IMR-90 (cell line): Measurements from ENCODE around the gene MTX2. TPM values are rescaled to one million over a fixed set of nuclear protein-coding genes. Genes with fewer than 3 reads are reported as not detected.

Experiments
- ATAC-seq: fragments of 200-7000 bp; cut with Tn5 transposase; 2 replicates; pipeline ENCODE4 v1.9.1; 2020; ENCODE audit warnings: low read depth, mild to moderate bottlenecking, moderate library complexity
- BruUV-seq: library from RNA; stranded (reverse); fragments of 400-500 nt; replicated peaks from 2 replicates; lab custom pipeline; 2021; lab: Mats Ljungman, UMichigan
- CTCF ChIA-PET: fragments of 300-600 bp; formaldehyde crosslinking; extraction: SDS; loops from one replicate; lab custom pipeline; 2021; ENCODE audit warnings: antibody characterized with exemption; lab: Yijun Ruan, JAX
- POLR2A ChIA-PET: fragments of 300-600 bp; sonication (Branson Sonifier 250); formaldehyde crosslinking; loops from one replicate; lab custom pipeline; 2022; ENCODE audit warnings: antibody characterized with exemption; ENCODE audit not compliant: unreplicated experiment; lab: Charles Lee
- DNase-seq: peaks from one replicate; pipeline ENCODE4 v3.0.0; 2013
- H2AFZ ChIP-seq: replicated peaks from 2 replicates; pipeline ENCODE3; 2013; ENCODE audit warnings: low read length, mild to moderate bottlenecking; ENCODE audit not compliant: poor library complexity
- H2AK5ac ChIP-seq: 2 replicates; pipeline ENCODE4 v1.6.1; 2013; ENCODE audit warnings: low read depth, low read length, inconsistent platforms
- H2AK9ac ChIP-seq: replicated peaks from 2 replicates; pipeline ENCODE3; 2013; ENCODE audit warnings: mild to moderate bottlenecking, low read depth, low read length, moderate library complexity; ENCODE audit not compliant: poor library complexity
- H2BK120ac ChIP-seq: 2 replicates; pipeline ENCODE4 v1.6.1; 2013; ENCODE audit warnings: low read depth, low read length, inconsistent platforms
- H2BK15ac ChIP-seq: 3 replicates; pipeline ENCODE4 v1.6.1; 2013; ENCODE audit warnings: low read depth, low read length, inconsistent platforms
- H2BK20ac ChIP-seq: 2 replicates; pipeline ENCODE4 v1.6.1; 2013; ENCODE audit warnings: low read depth, mild to moderate bottlenecking, inconsistent platforms, low read length, moderate library complexity
- H2BK5ac ChIP-seq: 2 replicates; pipeline ENCODE4 v1.6.1; 2013; ENCODE audit warnings: mild to moderate bottlenecking, low read depth, low read length, inconsistent platforms; ENCODE audit not compliant: poor library complexity, severe bottlenecking
- H3K14ac ChIP-seq: replicated peaks from 2 replicates; pipeline ENCODE4 v1.6.1; 2013; ENCODE audit warnings: low read depth, low read length, inconsistent platforms
- H3K18ac ChIP-seq: 2 replicates; pipeline ENCODE4 v1.6.1; 2013; ENCODE audit warnings: low read depth, low read length, control low read depth
- H3K23ac ChIP-seq: 2 replicates; pipeline ENCODE4 v1.6.1; 2013; ENCODE audit warnings: low read depth, low read length, inconsistent platforms
- H3K27ac ChIP-seq: 2 replicates; pipeline ENCODE4 v1.5.1; 2013; ENCODE audit warnings: mild to moderate bottlenecking, control low read depth, low read length; ENCODE audit not compliant: insufficient read depth
- H3K27me3 ChIP-seq: 2 replicates; pipeline ENCODE4 v1.6.1; 2013; ENCODE audit warnings: low read length; ENCODE audit not compliant: control insufficient read depth, insufficient read depth
- H3K36me3 ChIP-seq: 2 replicates; pipeline ENCODE4 v1.6.1; 2013; ENCODE audit warnings: low read length, mixed read lengths; ENCODE audit not compliant: control insufficient read depth, insufficient read depth
- H3K4ac ChIP-seq: 2 replicates; pipeline ENCODE4 v1.6.1; 2013; ENCODE audit warnings: low read depth, low read length, inconsistent platforms
- H3K4me1 ChIP-seq: 2 replicates; pipeline ENCODE4 v1.6.1; 2013; ENCODE audit warnings: low read length, mixed read lengths; ENCODE audit not compliant: control insufficient read depth, insufficient read depth
- H3K4me2 ChIP-seq: 2 replicates; pipeline ENCODE4 v1.6.1; 2013; ENCODE audit warnings: low read depth, mild to moderate bottlenecking, control low read depth, low read length, moderate library complexity
- H3K4me3 ChIP-seq: 2 replicates; pipeline ENCODE4 v1.5.1; 2013; ENCODE audit warnings: low read depth, mild to moderate bottlenecking, control low read depth, low read length, moderate library complexity; ENCODE audit not compliant: insufficient read depth
- H3K56ac ChIP-seq: 2 replicates; pipeline ENCODE4 v1.6.1; 2013; ENCODE audit warnings: low read length, inconsistent platforms; ENCODE audit not compliant: insufficient read depth; ENCODE audit errors: extremely low read depth
- H3K79me1 ChIP-seq, 2 experiments: 2 replicates each; pipeline ENCODE4 v1.6.1; 2013; ENCODE audit warnings: low read length in 2 of 2, inconsistent platforms in 1 of 2, low read depth in 1 of 2
- H3K9ac ChIP-seq: 2 replicates; pipeline ENCODE4 v1.6.1; 2013; ENCODE audit warnings: low read depth, low read length, control low read depth
- H3K9me1 ChIP-seq: 2 replicates; pipeline ENCODE4 v1.6.1; 2013; ENCODE audit warnings: low read length, inconsistent platforms; ENCODE audit not compliant: insufficient read depth
- H3K9me3 ChIP-seq: 2 replicates; pipeline ENCODE4 v1.6.1; 2013; ENCODE audit warnings: low read length; ENCODE audit not compliant: control insufficient read depth, insufficient read depth
- H4K20me1 ChIP-seq: 2 replicates; pipeline ENCODE4 v1.6.1; 2013; ENCODE audit warnings: low read length, inconsistent platforms; ENCODE audit not compliant: insufficient read depth
- H4K5ac ChIP-seq: 2 replicates; pipeline ENCODE4 v1.6.1; 2013; ENCODE audit warnings: mild to moderate bottlenecking, low read depth, low read length, control low read depth
- H4K8ac ChIP-seq, 2 experiments: 2 replicates each; pipeline ENCODE4 v1.6.1; 2013; ENCODE audit warnings: low read depth in 2 of 2, low read length in 2 of 2, control low read depth in 1 of 2, inconsistent platforms in 1 of 2
- H4K91ac ChIP-seq: 2 replicates; pipeline ENCODE4 v1.6.1; 2013; ENCODE audit warnings: low read depth, low read length, inconsistent platforms; ENCODE audit not compliant: insufficient read depth
- BHLHE40 ChIP-seq: fragments of 150-350 bp; IDR thresholded peaks from 2 replicates; pipeline ENCODE4 v1.6.1; 2016; ENCODE audit warnings: mild to moderate bottlenecking, low read depth, low read length
- CTCF ChIP-seq: conservative IDR thresholded peaks from 2 replicates; pipeline ENCODE4 v1.5.1; 2012; ENCODE audit warnings: mild to moderate bottlenecking, low read depth, low read length, improper control_type of control experiment
- ELK1 ChIP-seq: fragments of 150-350 bp; IDR thresholded peaks from 2 replicates; pipeline ENCODE4 v1.6.1; 2016; ENCODE audit warnings: low read depth, mild to moderate bottlenecking, low read length, moderate library complexity, borderline replicate concordance
- MAFK ChIP-seq: IDR thresholded peaks from 2 replicates; pipeline ENCODE4 v1.6.1; 2012; ENCODE audit warnings: low read depth, low read length, improper control_type of control experiment
- MAZ ChIP-seq: IDR thresholded peaks from 2 replicates; pipeline ENCODE4 v1.6.1; 2012; ENCODE audit warnings: low read depth, mild to moderate bottlenecking, low read length, improper control_type of control experiment, moderate library complexity, borderline replicate concordance
- MXI1 ChIP-seq: IDR thresholded peaks from 2 replicates; pipeline ENCODE4 v1.6.1; 2012; ENCODE audit warnings: low read depth, mild to moderate bottlenecking, low read length, moderate library complexity, borderline replicate concordance
- RAD21 ChIP-seq: IDR thresholded peaks from 2 replicates; pipeline ENCODE4 v1.6.1; 2012; ENCODE audit warnings: low read length, improper control_type of control experiment
- USF2 ChIP-seq: fragments of 150-350 bp; IDR thresholded peaks from 2 replicates; pipeline ENCODE4 v1.6.1; 2017; ENCODE audit warnings: mild to moderate bottlenecking, antibody characterized with exemption, low read length, low read depth
- WGBS, 2 experiments: methylation state at CpG; one replicate each; pipeline versions ENCODE4 v1.1.5 to v1.1.7; 2013; ENCODE audit warnings: missing lambda C conversion rate in 2 of 2; ENCODE audit not compliant: insufficient read length in 1 of 2; ENCODE audit errors: extremely low coverage in 2 of 2; 5-methylcytosine and 5-hydroxymethylcytosine counted together
- dilution Hi-C: fragments of 300-500 bp; cut with HindIII; formaldehyde crosslinking; loops from one replicate; pipeline ENCODE4 v1.14.3; 2018; ENCODE audit warnings: low sequenced_read_pairs; ENCODE audit not compliant: unreplicated experiment
- in situ Hi-C: fragments of 300-500 bp; cut with MboI; formaldehyde crosslinking; loops from 3 replicates; pipeline ENCODE4 v1.14.3; 2019; ENCODE audit warnings: low sequenced_read_pairs, inconsistent platforms, mixed read lengths
- intact Hi-C: fragments of 100-400 bp; cut with micrococcal nuclease; formaldehyde crosslinking; loops from 2 replicates; pipeline ENCODE4 v1.10.0; 2022
- polyA plus RNA-seq, 3 experiments: library from polyadenylated mRNA; depleted of rRNA; stranded (reverse); fragments of >200 nt; gene quantifications; 2 replicates each; pipeline ENCODE4 v1.2.3, GENCODE V29; 2012; ENCODE audit warnings: low replicate concordance in 1 of 3
- total RNA-seq: library from RNA; depleted of rRNA; stranded (reverse); fragments of >200 nt; gene quantifications from 2 replicates; pipeline ENCODE4 v1.2.3, GENCODE V29; 2012

Gene MTX2
- total and polyA plus RNA-seq, 2 of the 4 experiments (the other 2 are of a cell fraction) = 24.9 to 37.8 TPM

- TF ChIP-seq CTCF = no peak
These were observed at the start of gene MTX2 (continued) for GRCh38 chr2:176269319-176270099.

GRCh38 chr2:176227874-176228273 lies 41.4 kb upstream of the MTX2 start:
- no TSS peak for BruUV-seq
- no peak overlapping the region for H3K18ac ChIP-seq
- no peaks in the 10 kb centered on the region for H3K79me1 ChIP-seq
- no peak overlapping the region for H2BK20ac ChIP-seq
- H3K9me3 ChIP-seq = no peaks in the 10 kb centered on the region
- CTCF ChIA-PET = no interaction called here
- H4K20me1 ChIP-seq = no peaks in the 10 kb centered on the region
- no peak overlapping the region for H2AK9ac ChIP-seq
- H2BK15ac ChIP-seq = no peak overlapping the region
- POLR2A ChIA-PET = no interaction called here
- dilution Hi-C loops (no loop called here), in situ Hi-C loops (no loop called here), intact Hi-C loops (loop anchor here (10.0 kb wide), 1 partner anchor 57 kb away; no protein-coding TSS in a partner anchor)
- no peak overlapping the region for H3K4me2 ChIP-seq
- no peak overlapping the region for H4K91ac ChIP-seq
- ATAC-seq (no peak), DNase-seq (no peak)
- H2AK5ac ChIP-seq = no peak overlapping the region
- H3K4me1 ChIP-seq = no peaks in the 10 kb centered on the region
- no CpG with 5 or more reads among the region's 2 CpGs for WGBS, 2 experiments
- H3K14ac ChIP-seq = no peak overlapping the region
- no peaks in the 10 kb centered on the region for H3K27me3 ChIP-seq
- H4K8ac ChIP-seq = no peak overlapping the region
- no peak overlapping the region for H3K23ac ChIP-seq
- no peak overlapping the region for H2BK120ac ChIP-seq
- no peak overlapping the region for H3K27ac ChIP-seq
- H4K5ac ChIP-seq = no peak overlapping the region
- H3K9ac ChIP-seq = no peak overlapping the region
- H3K9me1 ChIP-seq = no peaks in the 10 kb centered on the region
- H3K4me3 ChIP-seq = no peak overlapping the region
- no peak for TF ChIP-seq USF2
- no peak for TF ChIP-seq BHLHE40
- no peak for TF ChIP-seq MXI1
- TF ChIP-seq MAFK = no peak
- TF ChIP-seq ELK1 = no peak
- no peak for TF ChIP-seq MAZ
- TF ChIP-seq CTCF = no peak
- TF ChIP-seq RAD21 = no peak
- H3K4ac ChIP-seq = no peak overlapping the region
- H2AFZ ChIP-seq = no peak overlapping the region
- no peak overlapping the region for H3K56ac ChIP-seq
- no peaks in the 10 kb centered on the region for H3K36me3 ChIP-seq
- no peak overlapping the region for H2BK5ac ChIP-seq
